Small intestine (tissue), 7 donors: Measurements from ENCODE around the gene PHACTR1. TPM values are rescaled to one million over a fixed set of nuclear protein-coding genes. Genes with fewer than 3 reads are reported as not detected.

Source experiments
- DNase-seq, 2 donors: peaks; one replicate each; pipeline versions ENCODE4 v3.0.0 to v3.0.0-alpha.2; 2013
- FAIRE-seq: peaks from 2 replicates; lab custom pipeline; 2012; peaks lifted over from hg19 to GRCh38; lab: Jason Lieb, UNC
- H3K27ac ChIP-seq, 3 donors: one replicate each; pipeline ENCODE4 v1.5.1; 2013; ENCODE audit warnings: low read length in 2 of 3, mild to moderate bottlenecking in 2 of 3, control low read depth in 1 of 3, inconsistent platforms in 1 of 3, low read depth in 1 of 3, moderate library complexity in 1 of 3
- H3K27me3 ChIP-seq, 3 donors: one replicate each; pipeline ENCODE4 v1.6.1; 2013; ENCODE audit warnings: low read length in 3 of 3, inconsistent platforms in 1 of 3; ENCODE audit not compliant: control insufficient read depth in 3 of 3, insufficient read depth in 3 of 3
- H3K36me3 ChIP-seq, 3 donors: one replicate each; pipeline ENCODE4 v1.6.1; 2013; ENCODE audit warnings: low read length in 3 of 3, inconsistent platforms in 1 of 3, low read depth in 1 of 3, mild to moderate bottlenecking in 1 of 3, moderate library complexity in 1 of 3; ENCODE audit not compliant: control insufficient read depth in 3 of 3, insufficient read depth in 2 of 3
- H3K4me1 ChIP-seq, 3 donors: one replicate each; pipeline ENCODE4 v1.6.1; 2013; ENCODE audit warnings: low read length in 2 of 3, inconsistent platforms in 1 of 3, low read depth in 1 of 3, mild to moderate bottlenecking in 1 of 3, moderate library complexity in 1 of 3; ENCODE audit not compliant: control insufficient read depth in 3 of 3, insufficient read depth in 2 of 3
- H3K4me3 ChIP-seq, 3 donors: one replicate each; pipeline ENCODE4 v1.5.1; 2013; ENCODE audit warnings: low read length in 3 of 3, control low read depth in 1 of 3, inconsistent platforms in 1 of 3, low read depth in 1 of 3, mild to moderate bottlenecking in 1 of 3, moderate library complexity in 1 of 3
- H3K9me3 ChIP-seq, 2 donors: one replicate each; pipeline ENCODE4 v1.6.1; 2013; ENCODE audit warnings: low read depth in 1 of 2, low read length in 1 of 2; ENCODE audit not compliant: control insufficient read depth in 2 of 2, insufficient read depth in 1 of 2
- WGBS, 3 donors: extraction: QIAGEN DNeasy Blood & Tissue Kit; methylation state at CpG; one replicate each; pipeline ENCODE4 v1.1.7; 2013; 5-methylcytosine and 5-hydroxymethylcytosine counted together
- polyA plus RNA-seq, 4 donors: library from polyadenylated mRNA; stranded (reverse) in 3 of 4; unstranded in 1 of 4; fragments of 200-250 nt in 3 of 4; fragments of 120-200 nt in 1 of 4; gene quantifications; one replicate each; pipeline versions ENCODE4 v1.2.1 to v1.2.3, GENCODE V29; 2013
- donor health status: healthy with polysubstance abuse.
- donor health status: control.
- donor health status: control.
- donor health status: Bipolar disorder and iron deficiency.
- donor health status: healthy.

Gene PHACTR1
- polyA plus RNA-seq, 4 donors: 0.67 to 3.8 (median 1.8) TPM

- peaks cover 0 to 3% (median 0%) of the 10 kb centered on the region in 3 donors for H3K27me3 ChIP-seq
- no peak overlapping the region for H3K4me3 ChIP-seq
- no peak for DNase-seq
- WGBS, 3 donors: 57 to 65% (median 62%) methylated on average over 9 of the region's 9 CpGs
- no peaks in the 10 kb centered on the region for H3K4me1 ChIP-seq
- no peaks in the 10 kb centered on the region for H3K9me3 ChIP-seq
- H3K27ac ChIP-seq: no peak overlapping the region
- no peak for FAIRE-seq
- no peaks in the 10 kb centered on the region for H3K36me3 ChIP-seq
These were observed 53.1 kb downstream of the PHACTR1 start for GRCh38 chr6:12769556-12770256.

GRCh38 chr6:12772416-12772815 is 55.8 kb downstream of the PHACTR1 start:
- FAIRE-seq (no peak), DNase-seq (no peak)
- no peak overlapping the region for H3K4me3 ChIP-seq
- peaks cover 0 to 3% (median 0%) of the 10 kb centered on the region in 3 donors for H3K27me3 ChIP-seq
- WGBS, 3 donors: 66 to 77% (median 73%) methylated on average over 3 of the region's 3 CpGs
- H3K27ac ChIP-seq: no peak overlapping the region
- H3K36me3 ChIP-seq: no peaks in the 10 kb centered on the region
- no peaks in the 10 kb centered on the region for H3K4me1 ChIP-seq
- no peaks in the 10 kb centered on the region for H3K9me3 ChIP-seq

GRCh38 chr6:12776291-12776690 is 59.7 kb downstream of the PHACTR1 start:
- DNase-seq (no peak), FAIRE-seq (no peak)
- H3K9me3 ChIP-seq: no peaks in the 10 kb centered on the region
- WGBS, 3 donors: 60 to 67% (median 62%) methylated on average over 4 of the region's 4 CpGs
- H3K4me3 ChIP-seq: no peak overlapping the region
- no peaks in the 10 kb centered on the region for H3K4me1 ChIP-seq
- H3K27me3 ChIP-seq: peaks cover 0 to 3% (median 0%) of the 10 kb centered on the region in 3 donors
- no peaks in the 10 kb centered on the region for H3K36me3 ChIP-seq
- H3K27ac ChIP-seq: no peak overlapping the region

- DNase-seq (no peak), FAIRE-seq (no peak)
- H3K9me3 ChIP-seq: no peaks in the 10 kb centered on the region
- WGBS, 3 donors: 77 to 82% (median 81%) methylated on average over 2 of the region's 2 CpGs
- no peaks in the 10 kb centered on the region for H3K36me3 ChIP-seq
- H3K27ac ChIP-seq: no peak overlapping the region
- H3K27me3 ChIP-seq: no peaks in the 10 kb centered on the region
- H3K4me3 ChIP-seq: no peak overlapping the region
- no peaks in the 10 kb centered on the region for H3K4me1 ChIP-seq
These were observed 63.2 kb downstream of the PHACTR1 start for GRCh38 chr6:12779772-12780171.

GRCh38 chr6:12782136-12782535 is 65.6 kb downstream of the PHACTR1 start:
- no peak for FAIRE-seq
- DNase-seq: no peak
- Histone ChIP-seq H3K9me3 (no peaks in the 10 kb centered on the region), H3K36me3 (no peaks in the 10 kb centered on the region), H3K4me3 (no peak overlapping the region), H3K4me1 (no peaks in the 10 kb centered on the region), H3K27me3 (no peaks in the 10 kb centered on the region), H3K27ac (no peak overlapping the region)
- WGBS, 3 donors: 81 to 88% (median 88%) methylated on average over 5 of the region's 5 CpGs

GRCh38 chr6:12785301-12785700 is 68.7 kb downstream of the PHACTR1 start:
- H3K27me3 ChIP-seq: no peaks in the 10 kb centered on the region
- no peak for DNase-seq

GRCh38 chr6:12785921-12786320 is 69.4 kb downstream of the PHACTR1 start:
- H3K27me3 ChIP-seq: no peaks in the 10 kb centered on the region
- no peak overlapping the region for H3K4me3 ChIP-seq
- H3K36me3 ChIP-seq: no peaks in the 10 kb centered on the region
- FAIRE-seq (no peak), DNase-seq (no peak)
- no peaks in the 10 kb centered on the region for H3K9me3 ChIP-seq
- 70 to 81% (median 71%) methylated on average over 4 of the region's 4 CpGs for WGBS, 3 donors
- no peak overlapping the region for H3K27ac ChIP-seq
- no peaks in the 10 kb centered on the region for H3K4me1 ChIP-seq

More at GRCh38 chr6:12785301-12785700, 68.7 kb downstream of the PHACTR1 start:
- no peaks in the 10 kb centered on the region for H3K4me1 ChIP-seq
- no peak overlapping the region for H3K4me3 ChIP-seq
- no peak overlapping the region for H3K27ac ChIP-seq
- no peak for FAIRE-seq
- WGBS, 3 donors: 77 to 81% (median 81%) methylated on average over 5 of the region's 5 CpGs
- H3K36me3 ChIP-seq: no peaks in the 10 kb centered on the region
- H3K9me3 ChIP-seq: no peaks in the 10 kb centered on the region

GRCh38 chr6:12791371-12791770 is 74.8 kb downstream of the PHACTR1 start:
- H3K27ac ChIP-seq: no peak overlapping the region
- H3K4me1 ChIP-seq: no peaks in the 10 kb centered on the region
- 80 to 88% (median 82%) methylated on average over 6 of the region's 6 CpGs for WGBS, 3 donors
- no peaks in the 10 kb centered on the region for H3K9me3 ChIP-seq
- DNase-seq (no peak), FAIRE-seq (no peak)
- no peak overlapping the region for H3K4me3 ChIP-seq
- no peaks in the 10 kb centered on the region for H3K36me3 ChIP-seq
- no peaks in the 10 kb centered on the region for H3K27me3 ChIP-seq

GRCh38 chr6:12798326-12798725 is 81.8 kb downstream of the PHACTR1 start:
- H3K4me1 ChIP-seq: no peaks in the 10 kb centered on the region
- H3K27ac ChIP-seq: no peak overlapping the region
- FAIRE-seq (no peak), DNase-seq (no peak)
- H3K4me3 ChIP-seq: no peak overlapping the region
- 45 to 62% (median 59%) methylated on average over 4 of the region's 4 CpGs for WGBS, 3 donors
- no peaks in the 10 kb centered on the region for H3K36me3 ChIP-seq
- H3K27me3 ChIP-seq: peaks cover 0 to 6% (median 4%) of the 10 kb centered on the region in 3 donors
- H3K9me3 ChIP-seq: no peaks in the 10 kb centered on the region
